Prostate gland (tissue), 2 donors: Measurements from ENCODE around the gene EYA4. TPM values are rescaled to one million over a fixed set of nuclear protein-coding genes. Genes with fewer than 3 reads are reported as not detected.

Experiments used
- DNase-seq: peaks from one replicate; pipeline ENCODE4 v3.0.0-alpha.2; 2019; ENCODE audit warnings: low spot score
- H3K27ac ChIP-seq, 2 donors: fragments of 200-600 bp; sonication (generic); 2 replicates each; pipeline ENCODE4 v1.5.1; 2017 to 2019
- H3K27me3 ChIP-seq: fragments of 200-600 bp; sonication (generic); replicated peaks from 2 replicates; pipeline ENCODE4 v1.5.1; 2019; ENCODE audit not compliant: insufficient read depth
- H3K36me3 ChIP-seq, 2 donors: fragments of 200-600 bp; sonication (generic); 1 replicate in 1 of 2; 2 replicates in 1 of 2; pipeline versions ENCODE4 v1.5.1 to v1.8.1; 2017 to 2019
- H3K4me1 ChIP-seq: fragments of 200-600 bp; sonication (generic); replicated peaks from 2 replicates; pipeline ENCODE4 v1.5.1; 2019
- H3K4me3 ChIP-seq, 2 donors: fragments of 200-600 bp; sonication (generic); 2 replicates each; pipeline ENCODE4 v1.5.1; 2017 to 2019
- H3K9me3 ChIP-seq: fragments of 200-600 bp; sonication (generic); 2 replicates; pipeline ENCODE4 v1.5.1; 2017
- POLR2A ChIP-seq: fragments of 450-650 bp; IDR thresholded peaks from one replicate; pipeline ENCODE4 v1.6.1; 2016; ENCODE audit warnings: antibody characterized with exemption, mild to moderate bottlenecking
- POLR2AphosphoS5 ChIP-seq: sonication (generic); formaldehyde crosslinking; IDR thresholded peaks from one replicate; pipeline ENCODE4 v1.6.1; 2017; ENCODE audit warnings: antibody characterized with exemption
- WGBS: methylation state at CpG from one replicate; pipeline ENCODE4 v1.1.5; 2018; 5-methylcytosine and 5-hydroxymethylcytosine counted together
- intact Hi-C: fragments of 100-400 bp; cut with DNase I; formaldehyde crosslinking; loops from one replicate; pipeline ENCODE4 v1.14.2; 2022
- total RNA-seq, 2 donors: library from RNA; depleted of rRNA; stranded (reverse); fragments of >200 nt; gene quantifications; one replicate each; pipeline ENCODE4 v1.1.0, GENCODE V29; 2016
- TF ChIP-seq, protein P1 (sequence below), 4 experiments: fragments of 200-600 bp in 2 of 4; fragments of 450-650 bp in 2 of 4; sonication (generic) in 2 of 4; IDR thresholded peaks; 1 replicate in 3 of 4; 2 replicates in 1 of 4; pipeline ENCODE4 v1.5.1; 2016 to 2019; ENCODE audit warnings: antibody characterized with exemption in 4 of 4, mild to moderate bottlenecking in 2 of 4, moderate library complexity in 2 of 4

EYA4 gene
- total RNA-seq, 2 donors from 2014 or later = 4.1 to 7.3 TPM

DNA sequence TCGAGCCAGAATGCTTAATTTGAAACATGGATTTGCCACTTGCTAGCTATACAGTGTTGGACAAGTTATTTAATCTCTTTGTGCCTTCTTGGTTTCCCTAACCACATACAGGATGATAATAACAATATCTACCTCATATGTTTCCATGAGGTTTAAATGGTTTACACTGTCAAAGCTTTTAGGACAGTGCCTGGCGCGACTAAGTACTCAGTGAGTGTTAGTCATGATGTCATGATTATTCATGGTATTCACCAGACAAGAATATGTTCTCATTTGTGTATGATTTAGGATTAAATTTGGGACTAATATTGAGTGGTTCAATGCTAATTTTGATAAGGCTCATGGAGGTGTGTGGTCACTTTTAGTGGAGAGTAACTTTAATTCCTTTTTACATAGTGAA, 167.4 kb downstream of the EYA4 start:
- TF ChIP-seq POLR2AphosphoS5 (no peak), POLR2A (no peak)
- TF ChIP-seq, protein P1, sequence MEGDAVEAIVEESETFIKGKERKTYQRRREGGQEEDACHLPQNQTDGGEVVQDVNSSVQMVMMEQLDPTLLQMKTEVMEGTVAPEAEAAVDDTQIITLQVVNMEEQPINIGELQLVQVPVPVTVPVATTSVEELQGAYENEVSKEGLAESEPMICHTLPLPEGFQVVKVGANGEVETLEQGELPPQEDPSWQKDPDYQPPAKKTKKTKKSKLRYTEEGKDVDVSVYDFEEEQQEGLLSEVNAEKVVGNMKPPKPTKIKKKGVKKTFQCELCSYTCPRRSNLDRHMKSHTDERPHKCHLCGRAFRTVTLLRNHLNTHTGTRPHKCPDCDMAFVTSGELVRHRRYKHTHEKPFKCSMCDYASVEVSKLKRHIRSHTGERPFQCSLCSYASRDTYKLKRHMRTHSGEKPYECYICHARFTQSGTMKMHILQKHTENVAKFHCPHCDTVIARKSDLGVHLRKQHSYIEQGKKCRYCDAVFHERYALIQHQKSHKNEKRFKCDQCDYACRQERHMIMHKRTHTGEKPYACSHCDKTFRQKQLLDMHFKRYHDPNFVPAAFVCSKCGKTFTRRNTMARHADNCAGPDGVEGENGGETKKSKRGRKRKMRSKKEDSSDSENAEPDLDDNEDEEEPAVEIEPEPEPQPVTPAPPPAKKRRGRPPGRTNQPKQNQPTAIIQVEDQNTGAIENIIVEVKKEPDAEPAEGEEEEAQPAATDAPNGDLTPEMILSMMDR (IDR thresholded peaks at IDR 0.05) = no peak
- DNase-seq = no peak
- no peaks in the 10 kb centered on the region for H3K36me3 ChIP-seq
- H3K4me1 ChIP-seq = no peaks in the 10 kb centered on the region
- no peaks in the 10 kb centered on the region for H3K9me3 ChIP-seq
- WGBS = 90% methylated on average over 3 of the region's 3 CpGs
- H3K27me3 ChIP-seq = no peaks in the 10 kb centered on the region
- intact Hi-C loops = no loop called here
- no peak overlapping the region for H3K4me3 ChIP-seq
- no peak overlapping the region for H3K27ac ChIP-seq

DNA sequence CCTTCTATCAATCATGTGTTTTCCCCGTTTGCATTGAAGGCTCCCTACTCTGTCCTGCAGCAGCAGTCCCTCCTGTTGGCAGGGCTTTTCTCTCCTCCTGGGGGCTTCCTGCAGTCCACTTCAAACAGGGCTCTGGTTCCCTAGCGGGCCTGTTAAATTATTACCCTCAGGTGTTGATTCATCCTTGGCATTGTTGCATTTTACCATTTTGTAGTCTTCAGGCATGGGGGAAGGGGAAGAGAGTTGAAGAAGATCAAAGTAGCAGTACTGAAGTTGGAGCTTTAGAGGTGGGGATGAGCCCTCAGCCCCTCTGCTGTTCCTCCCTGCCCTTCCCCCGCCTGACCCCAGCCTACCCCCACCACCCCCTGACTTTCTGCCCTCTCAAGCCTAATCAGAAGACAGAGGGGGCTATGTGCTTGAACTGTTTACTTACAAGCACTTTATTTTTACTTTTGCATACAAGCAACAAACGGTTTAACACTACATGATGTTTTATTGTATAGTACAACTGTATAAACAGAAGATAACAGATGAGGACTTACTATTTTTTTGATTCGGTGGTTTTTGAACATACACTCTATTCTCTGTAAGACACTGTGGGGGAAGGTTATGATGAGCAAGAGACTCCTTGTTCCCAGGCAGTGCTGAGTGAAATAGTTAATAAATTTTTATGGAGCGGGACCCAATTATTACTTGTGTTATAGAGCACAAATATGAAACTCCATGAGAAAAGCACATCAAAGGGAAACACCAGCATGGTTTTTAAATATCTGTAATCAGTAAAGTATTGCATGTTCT, 169.7 kb downstream of the EYA4 start:
- Histone ChIP-seq H3K4me3 (no peak overlapping the region), H3K9me3 (no peaks in the 10 kb centered on the region), H3K4me1 (no peaks in the 10 kb centered on the region), H3K27ac (no peak overlapping the region), H3K27me3 (no peaks in the 10 kb centered on the region), H3K36me3 (no peaks in the 10 kb centered on the region)
- WGBS = 39% methylated on average over 6 of the region's 6 CpGs
- TF ChIP-seq, protein P1 (IDR thresholded peaks at IDR 0.05) = no peak
- TF ChIP-seq POLR2A (no peak), POLR2AphosphoS5 (no peak)
- no peak for DNase-seq
- intact Hi-C loops = no loop called here

DNA sequence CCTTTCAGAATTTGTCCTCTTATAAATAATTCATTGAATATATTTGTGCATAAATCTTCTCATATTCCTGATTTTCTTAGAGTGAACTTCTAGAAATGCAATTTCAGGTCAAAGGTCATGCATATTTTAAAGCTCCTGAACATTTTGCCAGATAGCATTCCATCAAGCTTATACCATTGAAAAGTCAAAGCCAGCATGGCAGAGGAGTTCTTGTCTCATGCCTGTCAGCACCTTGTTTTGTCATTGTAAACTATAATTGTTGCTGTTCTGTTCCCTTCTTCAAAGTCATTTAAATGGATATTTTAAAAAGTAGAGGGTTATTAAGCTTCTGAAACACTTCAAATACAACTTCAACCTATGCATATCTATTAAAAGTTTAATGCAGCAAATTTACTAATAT, 170.6 kb downstream of the EYA4 start:
- TF ChIP-seq POLR2A (no peak), POLR2AphosphoS5 (no peak)
- TF ChIP-seq, protein P1 (IDR thresholded peaks at IDR 0.05) = no peak
- Histone ChIP-seq H3K4me1 (no peaks in the 10 kb centered on the region), H3K9me3 (no peaks in the 10 kb centered on the region), H3K27me3 (no peaks in the 10 kb centered on the region), H3K27ac (no peak overlapping the region), H3K4me3 (no peak overlapping the region), H3K36me3 (no peaks in the 10 kb centered on the region)
- intact Hi-C loops = no loop called here
- no peak for DNase-seq

DNA sequence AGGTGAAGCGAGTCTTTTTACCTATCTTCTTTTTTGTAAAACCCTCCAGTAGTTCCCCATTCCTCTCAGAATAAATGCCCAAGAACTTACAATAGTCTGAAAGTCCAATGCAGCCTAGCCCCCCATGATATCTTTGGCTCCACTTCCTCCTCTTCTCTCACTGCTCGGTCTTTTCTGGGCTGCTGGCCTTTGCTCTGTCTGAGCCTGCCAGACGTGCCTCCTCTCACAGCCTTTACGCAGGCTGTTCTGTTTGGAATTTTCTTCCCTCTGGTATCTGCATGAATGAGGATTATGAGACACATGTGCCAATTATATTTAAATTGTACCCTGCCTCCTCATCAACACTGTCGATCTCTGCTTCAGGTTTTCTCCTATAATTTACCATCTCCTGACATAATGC, 174.1 kb downstream of the EYA4 start:
- no peak overlapping the region for H3K27ac ChIP-seq
- H3K36me3 ChIP-seq = no peaks in the 10 kb centered on the region
- TF ChIP-seq POLR2A (no peak), POLR2AphosphoS5 (no peak)
- TF ChIP-seq, protein P1 (IDR thresholded peaks at IDR 0.05) = no peak
- H3K27me3 ChIP-seq = no peaks in the 10 kb centered on the region
- intact Hi-C loops = no loop called here
- H3K4me1 ChIP-seq = no peaks in the 10 kb centered on the region
- WGBS = 64% methylated on average over 5 of the region's 5 CpGs
- H3K9me3 ChIP-seq = no peaks in the 10 kb centered on the region
- DNase-seq = no peak
- H3K4me3 ChIP-seq = no peak overlapping the region

DNA sequence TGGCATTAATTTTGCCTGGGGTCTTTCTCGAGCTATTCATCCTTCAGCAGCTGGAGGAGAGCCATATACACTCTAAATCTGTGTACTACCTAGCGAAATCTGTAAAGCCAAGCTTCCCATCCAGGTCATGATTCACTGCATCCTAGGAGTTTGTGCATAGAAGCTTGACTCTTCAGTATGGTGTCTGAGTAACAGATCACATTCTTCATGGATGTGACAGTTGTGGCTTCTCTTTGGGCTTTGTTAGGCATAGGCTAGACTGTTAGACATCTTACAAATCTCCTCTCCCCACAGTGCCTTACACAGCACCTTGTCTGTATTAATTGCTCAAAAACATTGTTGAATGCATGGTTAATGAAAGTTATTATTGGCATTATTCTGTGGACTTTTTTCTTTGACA, 177.0 kb downstream of the EYA4 start:
- H3K9me3 ChIP-seq = no peaks in the 10 kb centered on the region
- H3K27me3 ChIP-seq = no peaks in the 10 kb centered on the region
- H3K4me1 ChIP-seq = no peaks in the 10 kb centered on the region
- no peaks in the 10 kb centered on the region for H3K36me3 ChIP-seq
- TF ChIP-seq POLR2AphosphoS5 (no peak), POLR2A (no peak)
- TF ChIP-seq, protein P1 (IDR thresholded peaks at IDR 0.05) = no peak
- no peak for DNase-seq
- no peak overlapping the region for H3K27ac ChIP-seq
- intact Hi-C loops = no loop called here
- H3K4me3 ChIP-seq = no peak overlapping the region
- WGBS = 69% methylated on average over 2 of the region's 2 CpGs
